ENCODE measurements around the gene AVPR1A. TPM values are rescaled to one million over a fixed set of nuclear protein-coding genes. Genes with fewer than 3 reads are reported as not detected.
A peak's percentile ranks its signal among the peaks of the same experiment; 100 is the strongest.

AVPR1A gene
- total and polyA plus RNA-seq, 2 experiments from 2014 or later, result not detected

DNA sequence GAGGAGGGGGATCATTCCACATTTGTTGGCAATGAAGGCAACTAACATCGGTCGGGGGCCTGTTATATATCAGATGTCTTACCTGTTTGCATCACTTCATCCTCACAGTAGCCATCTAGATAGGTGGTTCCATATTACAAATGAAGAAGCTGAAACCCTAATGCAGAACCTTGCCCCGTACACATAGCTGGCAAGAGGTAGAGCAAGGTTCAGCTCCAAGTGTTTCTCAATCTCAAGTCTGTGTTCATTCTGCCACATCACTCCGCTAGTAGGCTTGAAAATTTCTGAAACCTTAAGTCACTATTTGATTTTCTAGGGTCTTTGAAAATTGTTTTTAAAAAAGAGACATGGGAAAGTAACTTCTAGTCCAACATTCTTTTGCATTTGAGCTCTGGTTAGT lies 17.0 kb downstream of the AVPR1A start:
- Histone ChIP-seq H3K9me2 (ENCODE audit: insufficient read depth) (no peaks in the 10 kb centered on the region), H3K27ac (no peak overlapping the region), H3F3A (ENCODE audit: insufficient read depth) (no peaks in the 10 kb centered on the region), H3K9me3 (ENCODE audit: low read depth) (no peaks in the 10 kb centered on the region), H3K4me3 (no peak overlapping the region), H4K20me1 (ENCODE audit: insufficient read depth) (no peaks in the 10 kb centered on the region), H3K79me2 (ENCODE audit: insufficient read depth) (no peaks in the 10 kb centered on the region), H3K4me2 (ENCODE audit: unreplicated experiment) (no peak overlapping the region), H2AFZ (no peak overlapping the region), H3K4me1 (ENCODE audit: insufficient read depth) (no peaks in the 10 kb centered on the region), H3K27me3 (replicated peaks; ENCODE audit: insufficient read depth) (0 out of 2 replicates have a peak, but pooled peaks cover 8% of the 10 kb centered on the region), H3K36me3 (ENCODE audit: low read depth) (no peaks in the 10 kb centered on the region), H3K9ac (no peak overlapping the region)
- WGBS, 2 experiments (ENCODE audit: low coverage in 1 of 2, low lambda C conversion rate in 2 of 2, missing lambda C conversion rate in 2 of 2), result 8 to 9% methylated on average over 4 of the region's 4 CpGs
- DNase-seq, result no peak
- in situ Hi-C loops (cut with MboI), result no loop called here
- TF ChIP-seq EZH2phosphoT487 (IDR thresholded peaks at IDR 0.05; ENCODE audit: insufficient read depth, low read depth) (no peak), EZH2 (IDR thresholded peaks at IDR 0.05; ENCODE audit: insufficient read depth, poor library complexity, severe bottlenecking) (no peak)

DNA sequence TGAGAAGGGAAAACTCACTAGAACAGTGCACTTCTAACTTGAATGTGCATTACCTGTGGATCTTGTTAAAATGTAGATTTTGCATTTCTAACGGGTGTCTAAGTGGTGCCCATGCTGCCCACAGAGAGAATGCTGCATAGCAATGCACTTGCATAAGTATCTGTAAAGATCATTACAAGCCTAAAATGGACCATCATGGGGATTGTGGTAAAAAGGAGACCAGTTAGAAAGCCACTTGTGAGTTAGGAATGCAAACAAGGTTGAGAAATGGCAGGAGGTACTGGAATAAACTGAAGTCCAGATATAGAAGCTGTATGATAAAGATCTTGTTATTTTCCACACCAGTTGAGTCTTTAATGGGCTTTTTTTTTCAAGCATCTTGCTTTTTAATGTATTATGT lies 18.8 kb downstream of the AVPR1A start:
- Histone ChIP-seq H3K27ac (no peak overlapping the region), H3F3A (ENCODE audit: insufficient read depth) (no peaks in the 10 kb centered on the region), H3K9me3 (ENCODE audit: low read depth) (no peaks in the 10 kb centered on the region), H3K4me1 (ENCODE audit: insufficient read depth) (no peaks in the 10 kb centered on the region), H3K4me2 (ENCODE audit: unreplicated experiment) (no peak overlapping the region), H3K4me3 (no peak overlapping the region), H3K9ac (no peak overlapping the region), H3K79me2 (ENCODE audit: insufficient read depth) (no peaks in the 10 kb centered on the region), H4K20me1 (ENCODE audit: insufficient read depth) (no peaks in the 10 kb centered on the region), H3K27me3 (replicated peaks; ENCODE audit: insufficient read depth) (peaks cover 8% of the 10 kb centered on the region; the same call in 1 of the 2 replicates), H3K36me3 (ENCODE audit: low read depth) (no peaks in the 10 kb centered on the region), H2AFZ (no peak overlapping the region), H3K9me2 (ENCODE audit: insufficient read depth) (no peaks in the 10 kb centered on the region)
- in situ Hi-C loops (cut with MboI), result no loop called here
- no peak for DNase-seq
- TF ChIP-seq EZH2 (IDR thresholded peaks at IDR 0.05; ENCODE audit: insufficient read depth, poor library complexity, severe bottlenecking) (no peak), EZH2phosphoT487 (IDR thresholded peaks at IDR 0.05; ENCODE audit: insufficient read depth, low read depth) (no peak)
- 12 to 24% methylated on average over 1 of the region's 1 CpG for WGBS, 2 experiments (ENCODE audit: low coverage in 1 of 2, low lambda C conversion rate in 2 of 2, missing lambda C conversion rate in 2 of 2)

DNA sequence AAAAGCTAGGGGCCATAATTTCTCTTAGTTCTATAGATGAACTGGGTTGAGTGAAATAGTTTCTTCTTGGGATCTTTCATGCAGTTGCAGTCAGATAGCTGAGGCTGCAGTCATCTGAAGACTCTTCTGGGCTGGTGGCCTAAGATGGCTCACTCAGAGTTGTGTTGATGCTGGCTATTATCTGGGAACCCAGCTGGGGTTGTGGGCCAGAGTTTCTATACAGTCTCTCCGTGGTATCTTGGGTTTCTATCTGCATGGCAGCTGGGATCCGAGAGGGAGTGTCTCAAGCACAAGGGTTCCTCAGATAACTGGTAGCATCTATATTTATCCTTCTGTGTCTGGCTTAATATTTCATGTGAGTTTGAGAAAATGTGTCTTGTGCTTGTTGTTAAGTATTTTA lies 21.1 kb downstream of the AVPR1A start:
- no peaks in the 10 kb centered on the region for H3K4me1 ChIP-seq (ENCODE audit: insufficient read depth)
- no peak overlapping the region for H3K4me2 ChIP-seq (ENCODE audit: unreplicated experiment)
- no peak overlapping the region for H3K9ac ChIP-seq
- no peak overlapping the region for H2AFZ ChIP-seq
- no peaks in the 10 kb centered on the region for H3K9me3 ChIP-seq (ENCODE audit: low read depth)
- no peaks in the 10 kb centered on the region for H3F3A ChIP-seq (ENCODE audit: insufficient read depth)
- H3K4me3 ChIP-seq, result no peak overlapping the region
- no peaks in the 10 kb centered on the region for H3K79me2 ChIP-seq (ENCODE audit: insufficient read depth)
- no peaks in the 10 kb centered on the region for H3K36me3 ChIP-seq (ENCODE audit: low read depth)
- no peak overlapping the region for H3K27ac ChIP-seq
- in situ Hi-C loops (cut with MboI), result no loop called here
- 30 to 31% methylated on average over 2 of the region's 2 CpGs for WGBS, 2 experiments (ENCODE audit: low coverage in 1 of 2, low lambda C conversion rate in 2 of 2, missing lambda C conversion rate in 2 of 2)
- H3K9me2 ChIP-seq (ENCODE audit: insufficient read depth), result no peaks in the 10 kb centered on the region
- TF ChIP-seq EZH2phosphoT487 (IDR thresholded peaks at IDR 0.05; ENCODE audit: insufficient read depth, low read depth) (no peak), EZH2 (IDR thresholded peaks at IDR 0.05; ENCODE audit: insufficient read depth, poor library complexity, severe bottlenecking) (no peak)
- peaks cover 8% of the 10 kb centered on the region; the same call in 1 of the 2 replicates for H3K27me3 ChIP-seq (replicated peaks; ENCODE audit: insufficient read depth)
- DNase-seq, result no peak
- H4K20me1 ChIP-seq (ENCODE audit: insufficient read depth), result no peaks in the 10 kb centered on the region

DNA sequence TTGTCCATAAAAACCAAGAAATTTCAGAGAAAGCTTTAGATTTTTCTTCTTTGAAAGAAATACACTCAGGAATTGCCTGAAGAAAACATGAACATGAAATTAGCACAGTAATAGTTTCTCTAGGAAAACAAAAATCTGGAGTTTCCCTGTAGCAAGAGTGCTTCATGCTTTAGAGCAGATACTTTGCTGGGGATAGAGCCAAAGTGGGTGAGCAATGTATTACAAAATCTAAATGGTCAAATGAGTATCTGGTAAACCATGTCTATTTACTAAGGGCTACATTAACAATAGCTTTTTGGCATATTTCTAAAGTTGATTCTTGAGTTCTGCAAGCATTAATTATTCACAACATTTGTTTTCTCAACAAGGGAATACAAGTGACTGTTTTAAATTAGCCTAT lies 26.2 kb downstream of the AVPR1A start:
- no peaks in the 10 kb centered on the region for H3K9me3 ChIP-seq (ENCODE audit: low read depth)
- no peaks in the 10 kb centered on the region for H3K79me2 ChIP-seq (ENCODE audit: insufficient read depth)
- H3K4me1 ChIP-seq (ENCODE audit: insufficient read depth), result no peaks in the 10 kb centered on the region
- no peaks in the 10 kb centered on the region for H3F3A ChIP-seq (ENCODE audit: insufficient read depth)
- H3K27me3 ChIP-seq (replicated peaks; ENCODE audit: insufficient read depth), result no peaks in the 10 kb centered on the region; the same call in 1 of the 2 replicates
- no peaks in the 10 kb centered on the region for H4K20me1 ChIP-seq (ENCODE audit: insufficient read depth)
- H3K9ac ChIP-seq, result no peak overlapping the region
- no peak for TF ChIP-seq EZH2 (IDR thresholded peaks at IDR 0.05; ENCODE audit: insufficient read depth, poor library complexity, severe bottlenecking)
- no peak for TF ChIP-seq EZH2phosphoT487 (IDR thresholded peaks at IDR 0.05; ENCODE audit: insufficient read depth, low read depth)
- peak; percentile 47 for DNase-seq
- no peak overlapping the region for H2AFZ ChIP-seq
- H3K36me3 ChIP-seq (ENCODE audit: low read depth), result no peaks in the 10 kb centered on the region
- no peak overlapping the region for H3K4me2 ChIP-seq (ENCODE audit: unreplicated experiment)
- H3K9me2 ChIP-seq (ENCODE audit: insufficient read depth), result no peaks in the 10 kb centered on the region
- H3K4me3 ChIP-seq, result no peak overlapping the region
- no peak overlapping the region for H3K27ac ChIP-seq
- in situ Hi-C loops (cut with MboI), result no loop called here
